Measurements from ENCODE around the gene ERC2.

ERC2 gene

DNA sequence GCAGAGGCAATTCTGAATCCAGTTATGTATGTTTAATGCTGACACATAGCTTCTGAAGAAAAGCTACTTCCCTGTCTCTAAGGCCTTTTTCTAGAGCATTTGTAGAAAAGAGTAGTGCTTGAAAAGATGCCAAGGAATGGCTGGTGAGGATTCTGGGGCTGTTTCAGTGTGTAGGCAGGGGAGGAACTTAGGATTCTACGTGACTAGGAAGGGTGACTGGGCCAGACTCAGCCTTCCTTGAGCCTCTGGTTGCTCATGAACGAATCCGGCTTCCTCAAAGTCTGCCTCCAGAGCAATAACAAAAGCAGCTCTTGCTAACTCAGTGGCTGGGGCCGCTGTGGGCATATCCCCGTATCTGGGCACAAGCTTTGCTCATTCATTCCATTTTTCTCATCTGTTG, 876.4 kb downstream of the ERC2 start:
- no peak for DNase-seq (ENCODE audit: low read depth)
- TF ChIP-seq CTCF (conservative IDR thresholded peaks at IDR 0.05; ENCODE audit: low read length), result no peak
- H3K4me3 ChIP-seq (ENCODE audit: low read length), result no peak overlapping the region

DNA sequence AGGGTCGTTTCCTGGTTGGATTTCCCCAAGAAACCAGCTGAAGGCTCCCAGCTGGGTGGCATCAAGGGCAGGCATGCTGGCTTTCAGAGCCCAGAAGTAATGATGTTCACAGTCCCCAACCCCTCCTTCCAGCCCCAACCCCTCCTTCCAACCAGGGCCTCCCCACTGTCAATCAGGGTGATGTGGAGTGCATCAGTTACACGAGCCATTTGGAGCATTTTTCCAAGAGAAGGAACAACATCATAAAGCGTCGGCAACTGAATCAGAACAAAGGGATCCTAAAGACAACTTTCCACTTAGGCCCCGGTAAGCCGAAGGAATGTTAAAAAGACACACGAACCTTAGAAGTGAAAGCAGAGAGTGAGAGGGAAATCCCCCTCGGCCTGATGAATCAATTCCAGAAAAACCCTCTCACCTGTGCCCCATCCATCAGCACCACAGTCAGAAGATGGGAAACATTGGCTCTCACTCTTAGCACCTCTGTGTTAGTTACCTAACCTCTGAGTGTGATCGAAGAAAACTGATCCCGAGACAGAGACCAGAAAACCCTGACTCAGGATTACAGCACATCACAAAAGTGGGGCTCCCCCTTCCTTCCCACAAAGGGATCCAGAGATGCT, 880.0 kb downstream of the ERC2 start:
- no peak for DNase-seq (ENCODE audit: low read depth)
- no peak for TF ChIP-seq CTCF (conservative IDR thresholded peaks at IDR 0.05; ENCODE audit: low read length)
- no peak overlapping the region for H3K4me3 ChIP-seq (ENCODE audit: low read length)

GRCh38 chr3:55585856-55586255, 882.4 kb downstream of the ERC2 start:
- no peak for DNase-seq (ENCODE audit: low read depth)
- H3K4me3 ChIP-seq (ENCODE audit: low read length), result no peak overlapping the region
- no peak for TF ChIP-seq CTCF (conservative IDR thresholded peaks at IDR 0.05; ENCODE audit: low read length)

- H3K4me3 ChIP-seq (ENCODE audit: low read length), result no peak overlapping the region
- no peak for DNase-seq (ENCODE audit: low read depth)
- TF ChIP-seq CTCF (conservative IDR thresholded peaks at IDR 0.05; ENCODE audit: low read length), result no peak
Observed at GRCh38 chr3:55584716-55585368, 883.4 kb downstream of the ERC2 start.

DNA sequence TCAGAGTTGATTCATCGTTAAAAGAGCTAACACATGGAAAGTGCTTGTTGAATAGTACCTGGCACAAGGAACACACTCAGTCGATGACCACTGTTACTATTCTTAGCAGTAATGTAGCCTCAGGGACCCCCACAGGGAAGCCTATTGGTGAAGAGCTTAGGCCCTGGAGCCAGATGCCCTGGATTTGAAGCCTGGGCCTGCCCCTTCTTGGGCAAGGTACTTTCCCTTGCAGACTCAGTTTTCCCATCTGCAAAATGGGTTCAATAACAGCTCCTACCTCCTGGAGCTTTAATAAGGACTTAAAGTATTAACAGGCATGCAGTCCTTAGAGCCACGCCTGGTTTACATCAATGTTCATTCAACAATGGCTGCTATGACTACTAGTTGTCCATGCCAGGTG, 884.2 kb downstream of the ERC2 start:
- no peak overlapping the region for H3K4me3 ChIP-seq (ENCODE audit: low read length)
- no peak for DNase-seq (ENCODE audit: low read depth)
- TF ChIP-seq CTCF (conservative IDR thresholded peaks at IDR 0.05; ENCODE audit: low read length), result no peak

DNA sequence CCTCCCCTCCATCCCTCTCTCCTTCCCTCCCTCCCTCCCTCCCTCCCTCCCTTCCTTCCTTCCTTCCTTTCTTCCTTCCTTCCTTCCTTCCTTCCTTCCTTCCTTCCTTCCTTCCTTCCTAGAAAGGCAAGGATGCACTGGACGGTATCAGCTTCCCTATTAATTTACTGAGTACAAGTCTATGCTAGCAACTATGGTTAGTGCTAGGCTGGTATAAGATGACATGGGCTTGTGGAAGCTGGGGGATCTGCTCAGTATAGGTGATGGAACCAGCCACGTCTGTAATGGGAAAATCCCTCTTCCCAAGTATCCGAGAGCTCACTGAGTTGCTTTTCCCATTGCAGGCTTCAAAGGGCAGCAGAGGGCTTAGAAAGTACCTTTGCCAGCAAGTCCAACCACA, 884.8 kb downstream of the ERC2 start:
- DNase-seq (ENCODE audit: low read depth), result no peak
- TF ChIP-seq CTCF (conservative IDR thresholded peaks at IDR 0.05; ENCODE audit: low read length), result no peak
- H3K4me3 ChIP-seq (ENCODE audit: low read length), result no peak overlapping the region

GRCh38 chr3:55579496-55579895, 888.8 kb downstream of the ERC2 start:
- peak; percentile 15 for DNase-seq (ENCODE audit: low read depth)
- no peak for TF ChIP-seq CTCF (conservative IDR thresholded peaks at IDR 0.05; ENCODE audit: low read length)
- no peak overlapping the region for H3K4me3 ChIP-seq (ENCODE audit: low read length)
